Subcutaneous adipose tissue (tissue), 4 donors: ENCODE measurements around the gene GALNT17. TPM values are rescaled to one million over a fixed set of nuclear protein-coding genes. Genes with fewer than 3 reads are reported as not detected.

Experiments
- CTCF ChIP-seq: fragments of 450-650 bp; IDR thresholded peaks from one replicate; pipeline ENCODE4 v1.5.1; 2016; ENCODE audit warnings: low read depth, mild to moderate bottlenecking, control low read depth, antibody characterized with exemption, moderate library complexity
- total RNA-seq, 4 donors: library from RNA; depleted of rRNA; stranded (reverse); fragments of >200 nt; gene quantifications; one replicate each; pipeline ENCODE4 v1.1.0, GENCODE V29; 2016

GALNT17 gene
- total RNA-seq, 4 donors from 2014 or later = 1.3 to 12.2 (median 6.7) TPM

GRCh38 chr7:71216211-71216610 is 84.3 kb downstream of the GALNT17 start:
- no peak for TF ChIP-seq CTCF

GRCh38 chr7:71220210-71220695 is 88.3 kb downstream of the GALNT17 start:
- no peak for TF ChIP-seq CTCF

GRCh38 chr7:71221049-71221448 is 89.1 kb downstream of the GALNT17 start:
- no peak for TF ChIP-seq CTCF

GRCh38 chr7:71221549-71221948 is 89.6 kb downstream of the GALNT17 start:
- no peak for TF ChIP-seq CTCF

- no peak for TF ChIP-seq CTCF
These were observed 95.2 kb downstream of the GALNT17 start for GRCh38 chr7:71227126-71227525.

GRCh38 chr7:71229148-71229547 is 97.2 kb downstream of the GALNT17 start:
- no peak for TF ChIP-seq CTCF

- TF ChIP-seq CTCF = no peak
These were observed 97.8 kb downstream of the GALNT17 start for GRCh38 chr7:71229699-71230098.
